ENCODE data around the gene ALK.

The ALK gene

GRCh38 chr2:29353403-29353991, 567.9 kb downstream of the ALK start:
- H3K9me3 ChIP-seq: no peaks in the 10 kb centered on the region
- no peaks in the 10 kb centered on the region for H3K36me3 ChIP-seq
- H3K4me1 ChIP-seq (ENCODE audit: control insufficient read depth in 1 of 2, insufficient read depth in 1 of 2, low read depth in 1 of 2, low read length in 1 of 2): no peaks in the 10 kb centered on the region
- no peaks in the 10 kb centered on the region for H3K27me3 ChIP-seq
- H3K4me3 ChIP-seq (ENCODE audit: low read depth in 1 of 2, low read length in 1 of 2): no peak overlapping the region
- no peak for TF ChIP-seq CTCF (IDR thresholded peaks at IDR 0.05)
- no peak overlapping the region for H3K27ac ChIP-seq

- Histone ChIP-seq H3K36me3 (no peaks in the 10 kb centered on the region), H3K27ac (no peak overlapping the region), H3K4me1 (ENCODE audit: control insufficient read depth in 1 of 2, insufficient read depth in 1 of 2, low read depth in 1 of 2, low read length in 1 of 2) (no peaks in the 10 kb centered on the region), H3K4me3 (ENCODE audit: low read depth in 1 of 2, low read length in 1 of 2) (no peak overlapping the region), H3K9me3 (no peaks in the 10 kb centered on the region), H3K27me3 (no peaks in the 10 kb centered on the region)
- no peak for TF ChIP-seq CTCF (IDR thresholded peaks at IDR 0.05)
Measured at GRCh38 chr2:29351916-29352591, 569.3 kb downstream of the ALK start.

GRCh38 chr2:29351248-29351647, 570.1 kb downstream of the ALK start:
- TF ChIP-seq CTCF (IDR thresholded peaks at IDR 0.05): no peak
- no peaks in the 10 kb centered on the region for H3K27me3 ChIP-seq
- no peaks in the 10 kb centered on the region for H3K9me3 ChIP-seq
- H3K4me1 ChIP-seq (ENCODE audit: control insufficient read depth in 1 of 2, insufficient read depth in 1 of 2, low read depth in 1 of 2, low read length in 1 of 2): no peaks in the 10 kb centered on the region
- H3K36me3 ChIP-seq: no peaks in the 10 kb centered on the region
- H3K4me3 ChIP-seq (ENCODE audit: low read depth in 1 of 2, low read length in 1 of 2): no peak overlapping the region
- H3K27ac ChIP-seq: no peak overlapping the region

- Histone ChIP-seq H3K36me3 (no peaks in the 10 kb centered on the region), H3K4me1 (ENCODE audit: control insufficient read depth in 1 of 2, insufficient read depth in 1 of 2, low read depth in 1 of 2, low read length in 1 of 2) (no peaks in the 10 kb centered on the region), H3K27ac (no peak overlapping the region), H3K9me3 (no peaks in the 10 kb centered on the region), H3K27me3 (no peaks in the 10 kb centered on the region), H3K4me3 (ENCODE audit: low read depth in 1 of 2, low read length in 1 of 2) (no peak overlapping the region)
- no peak for TF ChIP-seq CTCF (IDR thresholded peaks at IDR 0.05)
Measured at GRCh38 chr2:29349316-29350030, 571.9 kb downstream of the ALK start.

GRCh38 chr2:29347774-29348461, 573.5 kb downstream of the ALK start:
- H3K9me3 ChIP-seq: no peaks in the 10 kb centered on the region
- no peak overlapping the region for H3K27ac ChIP-seq
- H3K4me3 ChIP-seq (ENCODE audit: low read depth in 1 of 2, low read length in 1 of 2): no peak overlapping the region
- no peaks in the 10 kb centered on the region for H3K36me3 ChIP-seq
- no peak for TF ChIP-seq CTCF (IDR thresholded peaks at IDR 0.05)
- no peaks in the 10 kb centered on the region for H3K27me3 ChIP-seq
- H3K4me1 ChIP-seq (ENCODE audit: control insufficient read depth in 1 of 2, insufficient read depth in 1 of 2, low read depth in 1 of 2, low read length in 1 of 2): no peaks in the 10 kb centered on the region
